H1 (cell line): Measurements from ENCODE around the gene TM4SF20. TPM values are rescaled to one million over a fixed set of nuclear protein-coding genes. Genes with fewer than 3 reads are reported as not detected.

Experiments
- polyA plus RNA-seq, 7 experiments: library from polyadenylated mRNA; depleted of rRNA in 3 of 7; stranded (reverse) in 5 of 7; unstranded in 2 of 7; fragments of >200 nt in 5 of 7; fragments of 200-250 nt in 2 of 7; gene quantifications; 1 replicate in 5 of 7; 2 replicates in 1 of 7; 4 replicates in 1 of 7; pipeline versions ENCODE4 v1.2.1 to v1.2.3, GENCODE V29; 2011 to 2013; ENCODE audit warnings: missing spikeins in 2 of 7, mixed read lengths in 2 of 7
- total RNA-seq: library from RNA; stranded (reverse); fragmentation: NEBNext Ultra II Directional; extraction: Animal tissue kit (Norgen Biotek cat#: 25700); gene quantifications from 2 replicates; pipeline ENCODE4 v1.2.1, GENCODE V29; 2021
- TF ChIP-seq, protein P1 (sequence below): fragments of 300-600 bp; sonication (generic); IDR thresholded peaks from 2 replicates; pipeline ENCODE4 v1.7.1; 2012; ENCODE audit warnings: low read length, moderate library complexity, mild to moderate bottlenecking, inconsistent platforms; ENCODE audit not compliant: insufficient replicate concordance

TM4SF20 gene
- total and polyA plus RNA-seq, 2 of the 8 experiments (the other 6 are each of a cell fraction or from before 2014, with no cell fraction given) = not detected

GRCh38 chr2:227312579-227312978 is 66.5 kb downstream of the TM4SF20 start (continued):
- TF ChIP-seq, protein P1, sequence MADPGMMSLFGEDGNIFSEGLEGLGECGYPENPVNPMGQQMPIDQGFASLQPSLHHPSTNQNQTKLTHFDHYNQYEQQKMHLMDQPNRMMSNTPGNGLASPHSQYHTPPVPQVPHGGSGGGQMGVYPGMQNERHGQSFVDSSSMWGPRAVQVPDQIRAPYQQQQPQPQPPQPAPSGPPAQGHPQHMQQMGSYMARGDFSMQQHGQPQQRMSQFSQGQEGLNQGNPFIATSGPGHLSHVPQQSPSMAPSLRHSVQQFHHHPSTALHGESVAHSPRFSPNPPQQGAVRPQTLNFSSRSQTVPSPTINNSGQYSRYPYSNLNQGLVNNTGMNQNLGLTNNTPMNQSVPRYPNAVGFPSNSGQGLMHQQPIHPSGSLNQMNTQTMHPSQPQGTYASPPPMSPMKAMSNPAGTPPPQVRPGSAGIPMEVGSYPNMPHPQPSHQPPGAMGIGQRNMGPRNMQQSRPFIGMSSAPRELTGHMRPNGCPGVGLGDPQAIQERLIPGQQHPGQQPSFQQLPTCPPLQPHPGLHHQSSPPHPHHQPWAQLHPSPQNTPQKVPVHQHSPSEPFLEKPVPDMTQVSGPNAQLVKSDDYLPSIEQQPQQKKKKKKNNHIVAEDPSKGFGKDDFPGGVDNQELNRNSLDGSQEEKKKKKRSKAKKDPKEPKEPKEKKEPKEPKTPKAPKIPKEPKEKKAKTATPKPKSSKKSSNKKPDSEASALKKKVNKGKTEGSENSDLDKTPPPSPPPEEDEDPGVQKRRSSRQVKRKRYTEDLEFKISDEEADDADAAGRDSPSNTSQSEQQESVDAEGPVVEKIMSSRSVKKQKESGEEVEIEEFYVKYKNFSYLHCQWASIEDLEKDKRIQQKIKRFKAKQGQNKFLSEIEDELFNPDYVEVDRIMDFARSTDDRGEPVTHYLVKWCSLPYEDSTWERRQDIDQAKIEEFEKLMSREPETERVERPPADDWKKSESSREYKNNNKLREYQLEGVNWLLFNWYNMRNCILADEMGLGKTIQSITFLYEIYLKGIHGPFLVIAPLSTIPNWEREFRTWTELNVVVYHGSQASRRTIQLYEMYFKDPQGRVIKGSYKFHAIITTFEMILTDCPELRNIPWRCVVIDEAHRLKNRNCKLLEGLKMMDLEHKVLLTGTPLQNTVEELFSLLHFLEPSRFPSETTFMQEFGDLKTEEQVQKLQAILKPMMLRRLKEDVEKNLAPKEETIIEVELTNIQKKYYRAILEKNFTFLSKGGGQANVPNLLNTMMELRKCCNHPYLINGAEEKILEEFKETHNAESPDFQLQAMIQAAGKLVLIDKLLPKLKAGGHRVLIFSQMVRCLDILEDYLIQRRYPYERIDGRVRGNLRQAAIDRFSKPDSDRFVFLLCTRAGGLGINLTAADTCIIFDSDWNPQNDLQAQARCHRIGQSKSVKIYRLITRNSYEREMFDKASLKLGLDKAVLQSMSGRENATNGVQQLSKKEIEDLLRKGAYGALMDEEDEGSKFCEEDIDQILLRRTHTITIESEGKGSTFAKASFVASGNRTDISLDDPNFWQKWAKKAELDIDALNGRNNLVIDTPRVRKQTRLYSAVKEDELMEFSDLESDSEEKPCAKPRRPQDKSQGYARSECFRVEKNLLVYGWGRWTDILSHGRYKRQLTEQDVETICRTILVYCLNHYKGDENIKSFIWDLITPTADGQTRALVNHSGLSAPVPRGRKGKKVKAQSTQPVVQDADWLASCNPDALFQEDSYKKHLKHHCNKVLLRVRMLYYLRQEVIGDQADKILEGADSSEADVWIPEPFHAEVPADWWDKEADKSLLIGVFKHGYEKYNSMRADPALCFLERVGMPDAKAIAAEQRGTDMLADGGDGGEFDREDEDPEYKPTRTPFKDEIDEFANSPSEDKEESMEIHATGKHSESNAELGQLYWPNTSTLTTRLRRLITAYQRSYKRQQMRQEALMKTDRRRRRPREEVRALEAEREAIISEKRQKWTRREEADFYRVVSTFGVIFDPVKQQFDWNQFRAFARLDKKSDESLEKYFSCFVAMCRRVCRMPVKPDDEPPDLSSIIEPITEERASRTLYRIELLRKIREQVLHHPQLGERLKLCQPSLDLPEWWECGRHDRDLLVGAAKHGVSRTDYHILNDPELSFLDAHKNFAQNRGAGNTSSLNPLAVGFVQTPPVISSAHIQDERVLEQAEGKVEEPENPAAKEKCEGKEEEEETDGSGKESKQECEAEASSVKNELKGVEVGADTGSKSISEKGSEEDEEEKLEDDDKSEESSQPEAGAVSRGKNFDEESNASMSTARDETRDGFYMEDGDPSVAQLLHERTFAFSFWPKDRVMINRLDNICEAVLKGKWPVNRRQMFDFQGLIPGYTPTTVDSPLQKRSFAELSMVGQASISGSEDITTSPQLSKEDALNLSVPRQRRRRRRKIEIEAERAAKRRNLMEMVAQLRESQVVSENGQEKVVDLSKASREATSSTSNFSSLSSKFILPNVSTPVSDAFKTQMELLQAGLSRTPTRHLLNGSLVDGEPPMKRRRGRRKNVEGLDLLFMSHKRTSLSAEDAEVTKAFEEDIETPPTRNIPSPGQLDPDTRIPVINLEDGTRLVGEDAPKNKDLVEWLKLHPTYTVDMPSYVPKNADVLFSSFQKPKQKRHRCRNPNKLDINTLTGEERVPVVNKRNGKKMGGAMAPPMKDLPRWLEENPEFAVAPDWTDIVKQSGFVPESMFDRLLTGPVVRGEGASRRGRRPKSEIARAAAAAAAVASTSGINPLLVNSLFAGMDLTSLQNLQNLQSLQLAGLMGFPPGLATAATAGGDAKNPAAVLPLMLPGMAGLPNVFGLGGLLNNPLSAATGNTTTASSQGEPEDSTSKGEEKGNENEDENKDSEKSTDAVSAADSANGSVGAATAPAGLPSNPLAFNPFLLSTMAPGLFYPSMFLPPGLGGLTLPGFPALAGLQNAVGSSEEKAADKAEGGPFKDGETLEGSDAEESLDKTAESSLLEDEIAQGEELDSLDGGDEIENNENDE = no peak
